Thyroid gland (tissue), 4 donors: ENCODE data around the gene TBL1XR1.

Experiments
- CTCF ChIP-seq, 6 experiments: fragments of 200-600 bp in 3 of 6; fragments of 450-650 bp in 3 of 6; sonication (generic) in 3 of 6; IDR thresholded peaks; one replicate each; pipeline ENCODE4 v1.5.1; 2016 to 2019; ENCODE audit warnings: antibody characterized with exemption in 6 of 6, mild to moderate bottlenecking in 2 of 6, inconsistent platforms in 1 of 6, moderate library complexity in 1 of 6
- POLR2A ChIP-seq, 2 donors: fragments of 450-650 bp; IDR thresholded peaks; one replicate each; pipeline ENCODE4 v1.6.1; 2017; ENCODE audit warnings: antibody characterized with exemption in 2 of 2, mild to moderate bottlenecking in 2 of 2, moderate library complexity in 1 of 2

- no peak for TF ChIP-seq CTCF (IDR thresholded peaks at IDR 0.05)
- TF ChIP-seq POLR2A (IDR thresholded peaks at IDR 0.05), result no peak
These were observed 9.7 kb upstream of the TBL1XR1 start for GRCh38 chr3:177206936-177207335.
